Endodermal cell (in vitro differentiated cells): ENCODE data around the gene RUNX1. TPM values are rescaled to one million over a fixed set of nuclear protein-coding genes. Genes with fewer than 3 reads are reported as not detected.

Experiments
- DNase-seq: peaks from one replicate; pipeline ENCODE4 v3.0.0-alpha.2; 2017
- H3K27ac ChIP-seq: 2 replicates; pipeline ENCODE4 v1.5.1; 2013; ENCODE audit warnings: mild to moderate bottlenecking, low read depth, low read length, moderate library complexity
- H3K27me3 ChIP-seq: 2 replicates; pipeline ENCODE4 v1.6.1; 2013; ENCODE audit warnings: mild to moderate bottlenecking, low read length, moderate library complexity; ENCODE audit not compliant: insufficient read depth, control insufficient read depth, poor library complexity, severe bottlenecking
- H3K36me3 ChIP-seq: 2 replicates; pipeline ENCODE4 v1.7.0; 2013; ENCODE audit warnings: mild to moderate bottlenecking, low read length, moderate library complexity; ENCODE audit not compliant: control insufficient read depth, insufficient read depth
- H3K4me1 ChIP-seq: one replicate; pipeline ENCODE4 v1.7.0; 2013; ENCODE audit warnings: low read length; ENCODE audit not compliant: control insufficient read depth, insufficient read depth
- H3K4me3 ChIP-seq: 2 replicates; pipeline ENCODE4 v1.5.1; 2013; ENCODE audit warnings: mild to moderate bottlenecking, low read length, moderate library complexity
- H3K9ac ChIP-seq: 2 replicates; pipeline ENCODE4 v1.6.1; 2013; ENCODE audit warnings: mild to moderate bottlenecking, low read length, moderate library complexity; ENCODE audit not compliant: poor library complexity, severe bottlenecking; ENCODE audit errors: extremely low read depth
- H3K9me3 ChIP-seq: 2 replicates; pipeline ENCODE4 v1.6.1; 2013; ENCODE audit warnings: mild to moderate bottlenecking, low read length, moderate library complexity; ENCODE audit not compliant: control insufficient read depth
- H3K27ac Mint-ChIP-seq: 2 replicates; pipeline ENCODE4 v1.8.0; 2020; ENCODE audit warnings: mixed read lengths
- H3K27me3 Mint-ChIP-seq: 2 replicates; pipeline ENCODE4 v1.8.0; 2021; ENCODE audit warnings: mild to moderate bottlenecking, mixed read lengths; ENCODE audit not compliant: insufficient read depth
- H3K36me3 Mint-ChIP-seq: 2 replicates; pipeline ENCODE4 v1.8.0; 2020; ENCODE audit warnings: low read depth, mixed read lengths
- H3K4me1 Mint-ChIP-seq: 2 replicates; pipeline ENCODE4 v1.8.0; 2020; ENCODE audit warnings: mixed read lengths
- H3K4me3 Mint-ChIP-seq: 2 replicates; pipeline ENCODE4 v1.8.0; 2020; ENCODE audit warnings: mild to moderate bottlenecking, moderate library complexity, mixed read lengths
- H3K9me3 Mint-ChIP-seq: 2 replicates; pipeline ENCODE4 v1.8.0; 2020; ENCODE audit warnings: mild to moderate bottlenecking, mixed read lengths
- CTCF ChIP-seq: fragments of 200-600 bp; sonication (generic); conservative IDR thresholded peaks from 2 replicates; pipeline ENCODE4 v1.5.0; 2021; ENCODE audit warnings: antibody characterized with exemption, mild to moderate bottlenecking
- WGBS, 2 experiments: methylation state at CpG; one replicate each; pipeline versions ENCODE4 v1.1.5 to v1.1.7; 2013; ENCODE audit warnings: missing lambda C conversion rate in 2 of 2, mixed read lengths in 1 of 2; ENCODE audit not compliant: insufficient coverage in 1 of 2, insufficient read length in 1 of 2; 5-methylcytosine and 5-hydroxymethylcytosine counted together
- total RNA-seq, 2 donors: library from RNA; stranded (reverse); fragmentation: NEBNext Ultra II Directional in 1 of 2; extraction: Animal tissue kit (Norgen Biotek cat#: 25700) in 1 of 2; gene quantifications; 2 replicates in 1 of 2; 3 replicates in 1 of 2; pipeline ENCODE4 v1.2.1, GENCODE V29; 2021

The RUNX1 gene
- total RNA-seq, 2 donors from 2014 or later: 0.31 to 2.8 TPM

- DNase-seq: no peak
- no peaks in the 10 kb centered on the region for H3K36me3 ChIP-seq
- peaks cover 5% of the 10 kb centered on the region for H3K27me3 Mint-ChIP-seq
- H3K27ac Mint-ChIP-seq: no peak overlapping the region
- H3K4me1 Mint-ChIP-seq: peaks cover 2% of the 10 kb centered on the region
- H3K9ac ChIP-seq: no peak overlapping the region
- TF ChIP-seq CTCF: no peak
- no peaks in the 10 kb centered on the region for H3K27me3 ChIP-seq
- WGBS, 2 experiments: 100% methylated on average over 1 of the region's 2 CpGs; no CpG with 5 or more reads in 1 of the 2 experiments
- H3K4me3 ChIP-seq: no peak overlapping the region
- no peak overlapping the region for H3K4me3 Mint-ChIP-seq
- no peaks in the 10 kb centered on the region for H3K9me3 Mint-ChIP-seq
- no peak overlapping the region for H3K27ac ChIP-seq
- H3K9me3 ChIP-seq: no peaks in the 10 kb centered on the region
- H3K36me3 Mint-ChIP-seq: no peaks in the 10 kb centered on the region
- no peaks in the 10 kb centered on the region for H3K4me1 ChIP-seq
Observed at GRCh38 chr21:34932233-34932632, 116.9 kb downstream of the RUNX1 start.

- no peak for DNase-seq
- no peaks in the 10 kb centered on the region for H3K9me3 ChIP-seq
- H3K27me3 ChIP-seq: no peaks in the 10 kb centered on the region
- no peak for TF ChIP-seq CTCF
- no peak overlapping the region for H3K27ac Mint-ChIP-seq
- no peaks in the 10 kb centered on the region for H3K36me3 ChIP-seq
- 50% methylated on average over 2 of the region's 3 CpGs; no CpG with 5 or more reads in 1 of the 2 experiments for WGBS, 2 experiments
- no peak overlapping the region for H3K4me3 ChIP-seq
- no peaks in the 10 kb centered on the region for H3K9me3 Mint-ChIP-seq
- no peaks in the 10 kb centered on the region for H3K36me3 Mint-ChIP-seq
- peaks cover 10% of the 10 kb centered on the region for H3K4me1 Mint-ChIP-seq
- no peaks in the 10 kb centered on the region for H3K4me1 ChIP-seq
- H3K27me3 Mint-ChIP-seq: peaks cover 5% of the 10 kb centered on the region
- no peak overlapping the region for H3K4me3 Mint-ChIP-seq
- H3K27ac ChIP-seq: no peak overlapping the region
- no peak overlapping the region for H3K9ac ChIP-seq
Observed at GRCh38 chr21:34930971-34931370, 118.1 kb downstream of the RUNX1 start.

GRCh38 chr21:34928637-34929036, 120.5 kb downstream of the RUNX1 start:
- no peaks in the 10 kb centered on the region for H3K4me1 ChIP-seq
- 93% methylated on average over 3 to 4 of the region's 4 CpGs for WGBS, 2 experiments
- TF ChIP-seq CTCF: no peak
- Mint-ChIP-seq H3K9me3 (no peaks in the 10 kb centered on the region), H3K27me3 (no peaks in the 10 kb centered on the region), H3K4me3 (no peak overlapping the region), H3K4me1 (peaks cover 10% of the 10 kb centered on the region), H3K36me3 (no peaks in the 10 kb centered on the region), H3K27ac (no peak overlapping the region)
- no peak overlapping the region for H3K4me3 ChIP-seq
- no peaks in the 10 kb centered on the region for H3K36me3 ChIP-seq
- DNase-seq: no peak
- no peaks in the 10 kb centered on the region for H3K27me3 ChIP-seq
- no peak overlapping the region for H3K9ac ChIP-seq
- H3K27ac ChIP-seq: no peak overlapping the region
- no peaks in the 10 kb centered on the region for H3K9me3 ChIP-seq
